ENCODE results near the gene SPAG9. TPM values are rescaled to one million over a fixed set of nuclear protein-coding genes. Genes with fewer than 3 reads are reported as not detected.
A peak's percentile ranks its signal among the peaks of the same experiment; 100 is the strongest.

SPAG9 gene
- total and polyA plus RNA-seq, 2 experiments from 2014 or later: 13.7 to 45.0 TPM

- Mint-ChIP-seq H3K4me3 (no peak overlapping the region), H3K36me3 (ENCODE audit: low read depth) (no peaks in the 10 kb centered on the region), H3K27ac (0 out of 2 replicates have a peak overlapping the region, but pooled peaks have one; percentile 32), H3K4me1 (peaks cover 50% of the 10 kb centered on the region), H3K27me3 (ENCODE audit: insufficient read depth, low read depth, poor library complexity) (peaks cover 15% of the 10 kb centered on the region), H3K9me3 (no peaks in the 10 kb centered on the region)
- DNase-seq (ENCODE audit: low spot score): peak; percentile 81
- Histone ChIP-seq H3F3A (replicated peaks; ENCODE audit: low read depth) (no peaks in the 10 kb centered on the region), H3K27ac (ENCODE audit: low read depth) (no peak overlapping the region), H4K20me1 (replicated peaks; ENCODE audit: insufficient read depth) (no peaks in the 10 kb centered on the region), H3K9me2 (ENCODE audit: insufficient read depth) (no peaks in the 10 kb centered on the region), H2AFZ (peak overlapping the region; percentile 85; the same call in 1 of the 2 replicates), H3K36me3 (ENCODE audit: insufficient read depth) (no peaks in the 10 kb centered on the region), H3K79me2 (replicated peaks; ENCODE audit: insufficient read depth) (no peaks in the 10 kb centered on the region), H3K4me1 (ENCODE audit: insufficient read depth) (peaks cover 14% of the 10 kb centered on the region), H3K4me3 (no peak overlapping the region), H3K4me2 (peak overlapping the region; percentile 36; the same call in 1 of the 2 replicates), H3K27me3 (ENCODE audit: insufficient read depth) (no peaks in the 10 kb centered on the region)
- peak; percentile 81 for ATAC-seq
- peak; percentile 59 for TF ChIP-seq CREB1 (CRISPR knock-in tag; IDR thresholded peaks at IDR 0.05; ENCODE audit: low read depth)
- no peak for TF ChIP-seq ETS1 (IDR thresholded peaks at IDR 0.05)
- no peak for TF ChIP-seq NANOG (IDR thresholded peaks at IDR 0.05; ENCODE audit: borderline replicate concordance)
- TF ChIP-seq STAT1 (IDR thresholded peaks at IDR 0.05; ENCODE audit: unreplicated experiment): no peak
Observed at GRCh38 chr17:50919321-50920040, 201.2 kb downstream of the SPAG9 start.

DNA sequence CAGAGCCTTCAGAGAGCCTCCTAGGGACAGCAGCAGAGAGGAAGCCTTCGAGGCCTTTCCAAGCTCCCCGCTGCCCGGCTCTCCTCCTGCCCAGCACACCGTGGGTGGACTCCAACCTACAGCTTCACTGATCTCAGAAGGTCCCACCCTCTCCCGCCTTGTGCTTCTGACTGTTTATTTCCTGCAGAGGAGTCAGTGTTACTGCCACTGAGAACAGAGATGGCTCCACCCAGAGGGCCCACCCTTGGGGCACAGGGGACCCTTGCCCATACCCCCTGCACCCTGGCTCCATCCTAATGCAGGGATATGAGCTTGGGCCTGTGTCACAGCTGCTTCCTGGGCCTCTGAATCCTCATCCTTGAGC is 201.8 kb downstream of the SPAG9 start:
- Histone ChIP-seq H2AFZ (no peak overlapping the region), H3F3A (replicated peaks; ENCODE audit: low read depth) (no peaks in the 10 kb centered on the region), H3K9me2 (ENCODE audit: insufficient read depth) (no peaks in the 10 kb centered on the region), H3K27ac (ENCODE audit: low read depth) (no peak overlapping the region), H3K79me2 (replicated peaks; ENCODE audit: insufficient read depth) (no peaks in the 10 kb centered on the region), H3K4me1 (ENCODE audit: insufficient read depth) (peaks cover 14% of the 10 kb centered on the region), H4K20me1 (replicated peaks; ENCODE audit: insufficient read depth) (no peaks in the 10 kb centered on the region), H3K4me3 (no peak overlapping the region), H3K36me3 (ENCODE audit: insufficient read depth) (no peaks in the 10 kb centered on the region), H3K4me2 (no peak overlapping the region), H3K27me3 (ENCODE audit: insufficient read depth) (no peaks in the 10 kb centered on the region)
- no peak overlapping the region for H3K27ac Mint-ChIP-seq
- no peak for DNase-seq (ENCODE audit: low spot score)
- H3K9me3 Mint-ChIP-seq: no peaks in the 10 kb centered on the region
- H3K4me1 Mint-ChIP-seq: peaks cover 54% of the 10 kb centered on the region
- peaks cover 18% of the 10 kb centered on the region for H3K27me3 Mint-ChIP-seq (ENCODE audit: insufficient read depth, low read depth, poor library complexity)
- ATAC-seq: no peak
- H3K4me3 Mint-ChIP-seq: no peak overlapping the region
- H3K36me3 Mint-ChIP-seq (ENCODE audit: low read depth): no peaks in the 10 kb centered on the region
- TF ChIP-seq STAT1 (IDR thresholded peaks at IDR 0.05; ENCODE audit: unreplicated experiment): no peak
- TF ChIP-seq NANOG (IDR thresholded peaks at IDR 0.05; ENCODE audit: borderline replicate concordance): no peak
- TF ChIP-seq, protein P1, sequence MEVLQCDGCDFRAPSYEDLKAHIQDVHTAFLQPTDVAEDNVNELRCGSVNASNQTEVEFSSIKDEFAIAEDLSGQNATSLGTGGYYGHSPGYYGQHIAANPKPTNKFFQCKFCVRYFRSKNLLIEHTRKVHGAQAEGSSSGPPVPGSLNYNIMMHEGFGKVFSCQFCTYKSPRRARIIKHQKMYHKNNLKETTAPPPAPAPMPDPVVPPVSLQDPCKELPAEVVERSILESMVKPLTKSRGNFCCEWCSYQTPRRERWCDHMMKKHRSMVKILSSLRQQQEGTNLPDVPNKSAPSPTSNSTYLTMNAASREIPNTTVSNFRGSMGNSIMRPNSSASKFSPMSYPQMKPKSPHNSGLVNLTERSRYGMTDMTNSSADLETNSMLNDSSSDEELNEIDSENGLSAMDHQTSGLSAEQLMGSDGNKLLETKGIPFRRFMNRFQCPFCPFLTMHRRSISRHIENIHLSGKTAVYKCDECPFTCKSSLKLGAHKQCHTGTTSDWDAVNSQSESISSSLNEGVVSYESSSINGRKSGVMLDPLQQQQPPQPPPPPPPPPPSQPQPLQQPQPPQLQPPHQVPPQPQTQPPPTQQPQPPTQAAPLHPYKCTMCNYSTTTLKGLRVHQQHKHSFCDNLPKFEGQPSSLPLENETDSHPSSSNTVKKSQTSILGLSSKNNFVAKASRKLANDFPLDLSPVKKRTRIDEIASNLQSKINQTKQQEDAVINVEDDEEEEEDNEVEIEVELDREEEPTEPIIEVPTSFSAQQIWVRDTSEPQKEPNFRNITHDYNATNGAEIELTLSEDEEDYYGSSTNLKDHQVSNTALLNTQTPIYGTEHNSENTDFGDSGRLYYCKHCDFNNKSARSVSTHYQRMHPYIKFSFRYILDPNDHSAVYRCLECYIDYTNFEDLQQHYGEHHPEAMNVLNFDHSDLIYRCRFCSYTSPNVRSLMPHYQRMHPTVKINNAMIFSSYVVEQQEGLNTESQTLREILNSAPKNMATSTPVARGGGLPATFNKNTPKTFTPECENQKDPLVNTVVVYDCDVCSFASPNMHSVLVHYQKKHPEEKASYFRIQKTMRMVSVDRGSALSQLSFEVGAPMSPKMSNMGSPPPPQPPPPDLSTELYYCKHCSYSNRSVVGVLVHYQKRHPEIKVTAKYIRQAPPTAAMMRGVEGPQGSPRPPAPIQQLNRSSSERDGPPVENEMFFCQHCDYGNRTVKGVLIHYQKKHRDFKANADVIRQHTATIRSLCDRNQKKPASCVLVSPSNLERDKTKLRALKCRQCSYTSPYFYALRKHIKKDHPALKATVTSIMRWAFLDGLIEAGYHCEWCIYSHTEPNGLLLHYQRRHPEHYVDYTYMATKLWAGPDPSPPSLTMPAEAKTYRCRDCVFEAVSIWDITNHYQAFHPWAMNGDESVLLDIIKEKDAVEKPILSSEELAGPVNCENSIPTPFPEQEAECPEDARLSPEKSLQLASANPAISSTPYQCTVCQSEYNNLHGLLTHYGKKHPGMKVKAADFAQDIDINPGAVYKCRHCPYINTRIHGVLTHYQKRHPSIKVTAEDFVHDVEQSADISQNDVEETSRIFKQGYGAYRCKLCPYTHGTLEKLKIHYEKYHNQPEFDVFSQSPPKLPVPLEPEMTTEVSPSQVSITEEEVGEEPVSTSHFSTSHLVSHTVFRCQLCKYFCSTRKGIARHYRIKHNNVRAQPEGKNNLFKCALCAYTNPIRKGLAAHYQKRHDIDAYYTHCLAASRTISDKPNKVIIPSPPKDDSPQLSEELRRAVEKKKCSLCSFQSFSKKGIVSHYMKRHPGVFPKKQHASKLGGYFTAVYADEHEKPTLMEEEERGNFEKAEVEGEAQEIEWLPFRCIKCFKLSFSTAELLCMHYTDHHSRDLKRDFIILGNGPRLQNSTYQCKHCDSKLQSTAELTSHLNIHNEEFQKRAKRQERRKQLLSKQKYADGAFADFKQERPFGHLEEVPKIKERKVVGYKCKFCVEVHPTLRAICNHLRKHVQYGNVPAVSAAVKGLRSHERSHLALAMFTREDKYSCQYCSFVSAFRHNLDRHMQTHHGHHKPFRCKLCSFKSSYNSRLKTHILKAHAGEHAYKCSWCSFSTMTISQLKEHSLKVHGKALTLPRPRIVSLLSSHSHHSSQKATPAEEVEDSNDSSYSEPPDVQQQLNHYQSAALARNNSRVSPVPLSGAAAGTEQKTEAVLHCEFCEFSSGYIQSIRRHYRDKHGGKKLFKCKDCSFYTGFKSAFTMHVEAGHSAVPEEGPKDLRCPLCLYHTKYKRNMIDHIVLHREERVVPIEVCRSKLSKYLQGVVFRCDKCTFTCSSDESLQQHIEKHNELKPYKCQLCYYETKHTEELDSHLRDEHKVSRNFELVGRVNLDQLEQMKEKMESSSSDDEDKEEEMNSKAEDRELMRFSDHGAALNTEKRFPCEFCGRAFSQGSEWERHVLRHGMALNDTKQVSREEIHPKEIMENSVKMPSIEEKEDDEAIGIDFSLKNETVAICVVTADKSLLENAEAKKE (CRISPR knock-in tag; IDR thresholded peaks at IDR 0.05): no peak
- TF ChIP-seq POLR2AphosphoS5 (IDR thresholded peaks at IDR 0.05; ENCODE audit: low read depth): no peak
- TF ChIP-seq, protein P2, sequence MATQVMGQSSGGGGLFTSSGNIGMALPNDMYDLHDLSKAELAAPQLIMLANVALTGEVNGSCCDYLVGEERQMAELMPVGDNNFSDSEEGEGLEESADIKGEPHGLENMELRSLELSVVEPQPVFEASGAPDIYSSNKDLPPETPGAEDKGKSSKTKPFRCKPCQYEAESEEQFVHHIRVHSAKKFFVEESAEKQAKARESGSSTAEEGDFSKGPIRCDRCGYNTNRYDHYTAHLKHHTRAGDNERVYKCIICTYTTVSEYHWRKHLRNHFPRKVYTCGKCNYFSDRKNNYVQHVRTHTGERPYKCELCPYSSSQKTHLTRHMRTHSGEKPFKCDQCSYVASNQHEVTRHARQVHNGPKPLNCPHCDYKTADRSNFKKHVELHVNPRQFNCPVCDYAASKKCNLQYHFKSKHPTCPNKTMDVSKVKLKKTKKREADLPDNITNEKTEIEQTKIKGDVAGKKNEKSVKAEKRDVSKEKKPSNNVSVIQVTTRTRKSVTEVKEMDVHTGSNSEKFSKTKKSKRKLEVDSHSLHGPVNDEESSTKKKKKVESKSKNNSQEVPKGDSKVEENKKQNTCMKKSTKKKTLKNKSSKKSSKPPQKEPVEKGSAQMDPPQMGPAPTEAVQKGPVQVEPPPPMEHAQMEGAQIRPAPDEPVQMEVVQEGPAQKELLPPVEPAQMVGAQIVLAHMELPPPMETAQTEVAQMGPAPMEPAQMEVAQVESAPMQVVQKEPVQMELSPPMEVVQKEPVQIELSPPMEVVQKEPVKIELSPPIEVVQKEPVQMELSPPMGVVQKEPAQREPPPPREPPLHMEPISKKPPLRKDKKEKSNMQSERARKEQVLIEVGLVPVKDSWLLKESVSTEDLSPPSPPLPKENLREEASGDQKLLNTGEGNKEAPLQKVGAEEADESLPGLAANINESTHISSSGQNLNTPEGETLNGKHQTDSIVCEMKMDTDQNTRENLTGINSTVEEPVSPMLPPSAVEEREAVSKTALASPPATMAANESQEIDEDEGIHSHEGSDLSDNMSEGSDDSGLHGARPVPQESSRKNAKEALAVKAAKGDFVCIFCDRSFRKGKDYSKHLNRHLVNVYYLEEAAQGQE (IDR thresholded peaks at IDR 0.05; ENCODE audit: unreplicated experiment): no peak
- TF ChIP-seq ETS1 (IDR thresholded peaks at IDR 0.05): no peak
- TF ChIP-seq ZNF331 (CRISPR knock-in tag; IDR thresholded peaks at IDR 0.05; ENCODE audit: low read depth): no peak
